GM10266 (cell line): ENCODE data around the gene ATP2C1.
"Not testable (repeated sequence)": the region's sequence is repeated elsewhere in the genome, so short reads cannot be mapped to it uniquely, and the experiment has no call there.

ENCODE experiments used
- DNase-seq: peaks from one replicate; pipeline ENCODE4 v3.0.0; 2012; ENCODE audit errors: extremely low spot score
- TF ChIP-seq, protein P1 (sequence below): IDR thresholded peaks from 2 replicates; pipeline ENCODE4 v1.5.1; 2012; ENCODE audit warnings: mild to moderate bottlenecking, low read depth; ENCODE audit not compliant: control insufficient read depth, insufficient read depth; ENCODE audit errors: missing control alignments

Gene ATP2C1

DNA sequence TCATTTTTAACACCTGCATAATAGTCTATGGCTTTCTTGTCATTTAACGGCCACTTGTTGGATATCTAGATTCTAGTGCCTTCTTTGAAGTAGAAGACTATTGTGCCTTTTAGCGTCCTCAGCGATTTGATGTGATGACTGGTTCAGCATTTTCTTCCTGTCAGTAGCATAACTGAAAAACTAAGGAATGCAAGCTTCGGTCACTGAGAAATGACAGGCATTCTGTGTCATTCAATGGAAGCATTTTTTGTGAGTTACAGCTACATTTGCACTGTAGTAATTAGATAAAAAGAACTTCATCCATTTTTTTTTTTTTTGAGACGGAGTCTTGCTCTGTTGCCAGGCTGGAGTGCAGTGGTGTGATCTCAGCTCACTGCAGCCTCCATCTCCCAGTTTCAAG is 143.1 kb downstream of the ATP2C1 start:
- DNase-seq = no peak
- TF ChIP-seq, protein P1, sequence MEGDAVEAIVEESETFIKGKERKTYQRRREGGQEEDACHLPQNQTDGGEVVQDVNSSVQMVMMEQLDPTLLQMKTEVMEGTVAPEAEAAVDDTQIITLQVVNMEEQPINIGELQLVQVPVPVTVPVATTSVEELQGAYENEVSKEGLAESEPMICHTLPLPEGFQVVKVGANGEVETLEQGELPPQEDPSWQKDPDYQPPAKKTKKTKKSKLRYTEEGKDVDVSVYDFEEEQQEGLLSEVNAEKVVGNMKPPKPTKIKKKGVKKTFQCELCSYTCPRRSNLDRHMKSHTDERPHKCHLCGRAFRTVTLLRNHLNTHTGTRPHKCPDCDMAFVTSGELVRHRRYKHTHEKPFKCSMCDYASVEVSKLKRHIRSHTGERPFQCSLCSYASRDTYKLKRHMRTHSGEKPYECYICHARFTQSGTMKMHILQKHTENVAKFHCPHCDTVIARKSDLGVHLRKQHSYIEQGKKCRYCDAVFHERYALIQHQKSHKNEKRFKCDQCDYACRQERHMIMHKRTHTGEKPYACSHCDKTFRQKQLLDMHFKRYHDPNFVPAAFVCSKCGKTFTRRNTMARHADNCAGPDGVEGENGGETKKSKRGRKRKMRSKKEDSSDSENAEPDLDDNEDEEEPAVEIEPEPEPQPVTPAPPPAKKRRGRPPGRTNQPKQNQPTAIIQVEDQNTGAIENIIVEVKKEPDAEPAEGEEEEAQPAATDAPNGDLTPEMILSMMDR = no peak

DNA sequence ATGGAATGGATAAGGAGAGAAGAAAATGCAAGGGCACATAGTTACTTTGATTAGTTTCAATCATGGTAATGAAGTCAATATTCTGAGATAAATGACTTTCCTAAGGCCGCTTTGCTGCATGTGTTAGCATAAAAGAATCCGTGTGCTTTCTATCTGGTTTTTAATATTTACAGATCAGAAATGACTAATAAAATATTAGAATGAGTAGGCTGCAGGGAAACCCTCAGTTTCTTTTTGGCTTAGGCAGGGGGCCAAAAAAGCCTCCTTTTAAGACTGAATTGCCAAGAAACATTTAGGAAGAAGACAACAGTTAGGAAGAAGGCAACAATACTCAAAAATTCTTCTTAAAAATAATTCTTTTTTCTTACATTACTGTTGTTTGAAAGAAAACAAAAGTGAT is 144.4 kb downstream of the ATP2C1 start:
- no peak for DNase-seq
- TF ChIP-seq, protein P1 = no peak

DNA sequence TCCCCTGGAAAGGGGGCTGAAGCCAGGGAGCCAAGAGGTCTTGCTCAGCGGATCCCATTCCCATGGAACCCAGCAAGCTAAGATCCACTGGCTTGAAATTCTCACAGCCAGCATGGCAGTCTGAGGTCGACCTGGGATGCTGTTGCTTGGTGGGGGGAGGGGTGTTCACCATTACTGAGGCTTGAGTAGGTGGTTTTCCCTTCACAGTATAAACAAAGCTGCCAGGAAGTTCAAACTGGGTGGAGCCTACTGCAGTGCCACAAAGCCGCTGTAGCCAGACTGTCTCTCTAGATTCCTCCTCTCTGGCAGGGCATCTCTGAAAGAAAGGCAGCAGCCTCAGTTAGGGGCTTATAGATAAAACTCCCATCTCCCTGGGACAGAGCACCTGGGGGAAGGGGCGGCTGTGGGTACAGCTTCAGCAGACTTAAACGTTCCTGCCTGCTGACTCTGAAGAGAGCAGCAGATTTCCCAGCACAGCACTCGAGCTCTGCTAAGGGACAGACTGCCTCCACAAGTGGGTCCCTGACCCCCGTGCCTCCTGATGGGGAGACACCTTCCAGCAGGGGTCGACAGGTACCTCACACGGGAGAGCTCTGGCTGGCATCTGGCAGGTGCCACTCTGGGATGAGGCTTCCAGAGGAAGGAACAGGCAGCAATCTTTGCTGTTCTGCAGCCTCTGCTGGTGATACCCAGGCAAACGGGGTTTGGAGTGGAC is 148.5 kb downstream of the ATP2C1 start:
- DNase-seq = not testable (repeated sequence)

DNA sequence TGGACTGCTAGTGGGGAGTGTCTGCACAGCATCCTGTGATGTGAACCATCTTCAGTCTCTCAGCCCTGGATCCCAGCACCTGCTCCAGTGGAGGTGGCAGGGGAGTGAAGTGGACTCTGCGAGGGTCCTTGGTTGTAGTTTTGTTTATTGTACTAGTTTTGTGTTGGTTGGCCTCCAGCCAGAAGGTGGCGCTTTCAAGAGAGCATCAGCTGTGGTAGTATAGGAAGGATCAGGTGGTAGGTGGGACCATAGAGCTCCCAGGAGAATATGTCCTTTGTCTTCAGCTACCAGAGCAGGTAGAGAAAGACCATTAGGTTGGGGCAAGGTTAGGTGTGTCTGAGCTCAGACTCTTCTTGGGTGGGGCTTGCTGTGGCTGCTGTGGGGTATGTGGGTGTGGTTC is 153.7 kb downstream of the ATP2C1 start:
- DNase-seq = no peak
- TF ChIP-seq, protein P1 = no peak

DNA sequence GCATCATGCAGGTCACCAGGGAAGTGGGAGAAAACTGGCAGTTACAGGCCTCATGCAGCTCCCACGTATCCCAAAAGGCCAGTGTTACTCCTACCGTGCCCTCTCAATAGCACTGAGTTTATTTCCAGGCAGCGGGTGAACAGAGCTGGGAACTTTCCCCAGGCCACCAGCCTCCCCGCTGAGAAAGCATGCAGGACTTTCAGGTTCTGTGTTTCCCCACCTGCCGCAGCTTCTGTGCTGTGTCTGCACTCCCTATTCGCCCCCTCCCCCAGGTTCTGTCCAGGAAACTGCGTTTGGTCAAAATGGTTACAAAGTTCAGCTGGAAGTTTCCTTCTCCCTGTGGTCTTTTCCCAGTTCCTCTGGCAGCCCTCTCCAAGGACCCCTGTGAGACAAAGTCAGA is 154.1 kb downstream of the ATP2C1 start:
- TF ChIP-seq, protein P1 = no peak
- DNase-seq = no peak

DNA sequence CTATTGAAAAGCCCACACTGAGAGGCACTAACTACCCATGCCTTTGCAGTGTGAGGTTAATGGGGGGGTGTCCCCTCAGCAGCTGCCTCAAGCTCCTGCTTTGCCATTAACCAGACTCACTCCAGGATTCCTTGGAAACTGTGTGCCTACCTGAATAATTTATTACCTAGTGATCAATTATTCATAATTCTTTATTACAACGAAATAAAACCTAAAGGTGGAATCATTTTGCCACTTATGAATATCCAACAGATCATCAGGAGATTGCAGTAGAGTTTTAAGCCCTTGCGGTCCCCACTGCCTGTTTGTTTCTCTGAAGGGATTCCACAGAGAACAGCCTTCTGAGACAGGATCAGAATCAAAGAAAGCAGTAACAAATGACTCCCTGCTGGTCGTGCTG is 156.1 kb downstream of the ATP2C1 start:
- no peak for DNase-seq
- TF ChIP-seq, protein P1 = no peak

DNA sequence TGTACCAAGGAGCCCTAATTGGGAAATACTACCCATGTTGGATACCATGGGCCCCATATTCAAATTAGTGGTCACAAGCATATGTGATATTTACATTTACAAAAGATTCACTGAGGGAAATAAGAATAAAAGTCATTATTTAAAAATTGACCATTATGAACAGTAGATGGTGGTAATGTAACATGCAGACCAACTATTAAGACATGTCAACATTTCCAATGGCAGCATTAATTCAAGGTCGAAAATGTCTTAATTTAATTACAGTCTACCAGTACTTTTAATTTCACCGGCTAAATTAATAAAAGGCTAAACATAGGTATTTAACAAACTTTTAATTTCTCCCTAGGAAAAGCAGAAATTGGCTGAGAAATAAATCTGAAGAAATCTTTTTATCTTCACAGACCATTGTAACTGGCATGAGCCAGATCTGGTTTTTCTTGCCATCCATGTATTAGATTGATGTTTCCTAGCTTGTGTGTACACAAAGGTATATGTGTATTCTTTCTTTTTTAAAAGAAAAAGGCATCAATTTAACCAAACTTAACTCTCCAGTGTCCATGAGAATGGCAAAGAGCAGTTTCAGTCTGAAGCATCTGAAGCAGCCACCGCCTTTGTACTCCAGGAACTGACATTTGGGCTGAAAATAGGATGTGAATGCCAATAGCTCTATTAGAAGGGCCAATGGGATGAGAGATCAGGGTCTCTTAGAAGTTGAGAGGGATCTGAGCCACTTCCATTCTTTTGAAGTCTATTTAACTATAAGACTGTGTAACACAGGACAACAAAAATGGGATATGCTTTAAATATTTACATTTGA is 159.4 kb downstream of the ATP2C1 start:
- DNase-seq = no peak
- TF ChIP-seq, protein P1 = peak; percentile 8
